GM18502 (cell line): ENCODE results near the gene SCN4A.
"Not testable (repeated sequence)": the region's sequence is repeated elsewhere in the genome, so short reads cannot be mapped to it uniquely, and the experiment has no call there.

Experiments used
- ATAC-seq: cut with Tn5 transposase; IDR thresholded peaks from one replicate; pipeline ENCODE4 v1.9.1; 2021; ENCODE audit warnings: mild to moderate bottlenecking; ENCODE audit not compliant: unreplicated experiment, poor library complexity

SCN4A gene

DNA sequence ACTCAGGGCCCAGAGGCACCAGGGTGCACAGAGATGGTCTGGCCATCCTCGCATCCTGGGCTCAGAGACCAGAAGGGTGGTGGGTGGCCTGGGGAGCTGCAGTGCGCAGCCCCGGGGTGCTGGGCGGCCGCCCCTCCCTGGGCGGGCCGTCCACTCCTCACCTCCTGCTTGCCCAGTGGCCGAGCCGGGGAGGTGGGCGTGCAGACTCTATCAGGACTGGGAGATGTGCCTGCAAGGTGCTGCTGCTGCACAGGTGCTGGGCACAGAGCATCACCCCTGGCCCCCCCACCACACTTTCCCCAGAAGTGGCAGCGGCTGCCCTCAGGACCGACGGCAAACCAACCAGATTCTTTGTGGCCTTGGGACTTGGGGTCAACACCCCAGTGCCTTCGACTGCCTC lies at the start of gene SCN4A:
Gene SCN4A (minus strand): TSS at position 123 of the 400 bp plus-strand sequence. CDS start 77 bp downstream, at position 46.
- ATAC-seq, result no peak

- ATAC-seq, result peak; percentile 76
Observed at GRCh38 chr17:64020056-64020766, 47.5 kb upstream of the SCN4A start, which contains the start of gene ICAM2. Gene ICAM2 (minus strand): TSS chr17:64020633. CDS start chr17:64006691, 13,942 bp downstream.

DNA sequence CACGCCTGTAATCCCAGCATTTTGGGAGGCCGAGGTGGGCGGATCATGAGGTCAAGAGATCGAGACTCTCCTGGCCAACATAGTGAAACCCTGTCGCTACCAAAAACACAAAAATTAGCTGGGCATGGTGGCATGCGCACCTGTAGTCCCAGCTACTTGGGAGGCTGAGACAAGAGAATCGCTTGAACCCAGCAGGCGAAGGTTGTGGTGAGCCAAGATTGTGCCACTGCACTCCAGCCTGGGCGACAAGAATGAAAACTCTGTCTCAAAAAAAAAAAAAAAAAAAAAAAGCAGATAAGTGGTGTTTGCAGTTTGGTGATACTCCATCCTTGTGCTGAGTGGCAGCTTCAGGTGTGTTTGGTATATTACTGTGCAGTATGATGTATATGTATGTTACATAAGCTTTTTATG lies 46.8 kb upstream of the SCN4A start:
- peak; percentile 19 for ATAC-seq

DNA sequence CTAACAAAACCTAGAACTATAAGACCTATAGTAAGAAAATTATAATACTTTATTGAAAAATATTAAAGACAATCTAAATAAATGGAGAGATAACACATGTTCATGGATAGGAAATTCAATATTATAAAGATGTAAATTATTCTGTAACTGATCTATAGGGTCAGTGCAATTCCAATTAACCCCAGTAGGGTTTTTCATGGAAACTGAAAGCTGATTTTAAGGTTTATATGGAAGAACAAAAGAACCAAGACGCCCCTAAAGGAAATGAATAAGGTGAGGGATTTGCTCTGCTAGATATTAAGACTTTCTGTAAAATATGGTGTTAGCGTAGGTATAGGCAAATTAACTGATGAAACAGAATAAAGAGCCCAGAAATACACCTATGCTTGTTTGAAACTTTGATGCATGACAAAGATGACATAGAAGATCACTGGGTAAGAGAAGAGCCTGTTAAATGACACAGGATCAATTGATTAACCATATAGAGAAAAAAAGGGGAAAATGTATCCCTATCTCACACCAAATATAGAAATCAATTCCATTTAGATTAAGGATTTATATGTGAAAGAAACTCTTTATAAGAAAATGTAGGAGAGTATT lies 44.8 kb upstream of the SCN4A start:
- ATAC-seq, result no peak

DNA sequence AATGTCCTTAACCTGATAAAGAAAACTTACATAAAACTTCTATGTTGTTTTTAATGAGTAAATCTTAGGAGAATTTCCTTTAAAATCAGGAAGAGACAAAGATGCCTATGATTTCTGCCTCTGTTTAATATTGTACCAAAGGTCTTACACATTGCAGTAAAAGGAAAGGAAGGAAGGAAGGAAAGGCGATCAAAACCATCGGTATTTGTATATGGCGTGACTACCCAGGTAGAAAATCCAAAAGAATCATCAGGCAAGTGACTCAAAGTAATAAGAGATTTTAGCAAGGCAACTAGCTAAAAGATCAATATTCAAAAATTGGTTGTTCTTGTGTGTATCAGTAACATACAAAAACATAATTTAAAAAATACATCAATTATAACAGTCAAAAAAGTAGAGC lies 44.3 kb upstream of the SCN4A start:
- no peak for ATAC-seq

- no peak for ATAC-seq
Observed at GRCh38 chr17:64016231-64016784, 43.6 kb upstream of the SCN4A start.

DNA sequence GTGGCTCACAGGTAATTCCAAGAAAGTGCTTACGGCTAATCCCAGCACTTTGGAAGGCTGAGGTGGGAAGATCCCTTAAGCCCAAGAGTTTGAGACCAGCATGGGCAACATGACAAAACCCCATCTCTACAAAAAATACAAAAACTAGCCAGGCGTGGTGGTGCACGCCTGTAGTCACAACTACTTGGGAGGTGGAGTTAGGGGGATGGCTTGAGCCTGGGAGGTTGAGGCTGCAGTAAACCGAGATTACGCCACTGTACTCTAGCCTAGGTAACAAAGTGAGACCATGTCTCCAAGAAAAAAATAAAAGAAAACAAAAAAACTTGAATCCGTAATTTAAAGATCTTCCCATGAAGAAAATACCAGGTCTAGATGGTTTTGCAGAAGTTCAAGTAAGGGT lies 42.7 kb upstream of the SCN4A start:
- no peak for ATAC-seq

DNA sequence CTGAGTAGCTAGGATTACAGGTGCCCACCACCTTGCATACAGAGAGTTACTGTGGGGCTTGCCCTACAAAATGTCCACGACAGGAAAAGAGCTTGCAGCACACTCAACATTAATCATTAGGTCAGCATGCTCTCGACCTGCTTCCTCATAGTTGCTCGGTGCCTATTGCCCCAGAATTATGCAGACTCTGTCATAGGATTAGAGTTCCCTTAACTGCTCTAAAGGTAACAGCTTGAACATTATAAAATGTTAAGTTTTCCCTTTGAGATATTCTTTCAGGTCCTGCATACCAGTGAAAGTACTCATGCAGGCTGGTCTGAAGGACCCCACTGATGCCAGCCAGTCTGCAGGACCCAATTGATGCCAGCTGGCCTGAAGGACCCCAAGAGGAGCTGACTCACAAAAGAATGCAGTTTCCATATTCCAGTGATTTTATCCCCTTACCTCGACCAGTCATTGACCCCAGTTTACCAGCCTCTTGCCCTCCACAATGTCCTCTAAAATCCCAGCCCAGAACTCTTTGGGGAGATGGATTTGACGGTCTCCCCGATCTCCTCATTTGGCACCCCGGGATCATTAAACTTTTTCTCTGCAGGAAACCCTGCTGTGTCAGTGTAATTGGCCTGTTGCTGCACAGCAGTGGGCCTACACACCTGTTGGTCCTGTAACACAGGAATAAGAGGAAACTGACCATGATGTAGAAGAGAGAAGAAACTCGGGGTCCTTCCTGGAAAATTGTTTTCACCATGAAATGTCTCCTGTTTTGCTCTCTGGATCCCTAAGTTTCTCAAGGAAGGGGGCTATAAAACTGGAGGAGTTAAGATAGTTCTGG lies 37.1 kb upstream of the SCN4A start:
- no peak for ATAC-seq

DNA sequence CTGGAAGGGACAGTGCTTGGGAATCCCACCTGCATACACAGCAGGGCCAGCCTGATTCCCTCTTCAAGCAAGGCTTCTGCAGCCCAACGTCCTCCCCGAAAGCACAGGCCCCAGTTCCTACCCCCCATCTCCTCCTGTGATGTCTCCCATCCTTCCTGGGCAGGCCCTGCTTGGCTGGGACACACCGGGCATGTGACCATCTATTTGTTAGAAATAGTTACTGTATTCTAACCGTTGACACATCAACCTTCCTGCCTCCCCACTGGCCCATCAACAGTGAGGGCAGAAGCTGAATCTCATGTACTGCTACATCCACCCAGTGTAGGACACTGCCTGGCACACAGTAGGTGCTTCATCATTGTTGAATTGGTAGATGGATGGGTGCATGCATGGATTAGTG lies 36.1 kb upstream of the SCN4A start:
- ATAC-seq, result no peak

DNA sequence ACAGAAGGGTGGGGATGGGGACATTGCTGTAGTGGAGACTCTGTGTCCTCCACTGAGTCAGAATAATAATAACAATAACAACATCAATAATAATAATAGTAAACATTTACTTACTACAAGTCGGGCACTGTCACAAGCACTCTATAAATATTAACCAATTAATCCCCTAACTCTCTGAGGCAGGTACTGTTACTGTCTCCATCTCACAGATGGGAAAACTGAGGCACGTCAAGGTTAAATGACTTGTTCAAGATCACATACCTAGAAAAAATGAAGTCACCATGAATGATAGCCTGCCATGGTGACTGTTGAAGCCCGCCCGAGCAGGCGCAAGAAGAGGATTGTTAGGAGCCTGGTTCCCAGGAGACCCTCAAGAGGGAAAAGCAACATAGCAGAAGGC lies 35.6 kb upstream of the SCN4A start:
- ATAC-seq, result no peak

DNA sequence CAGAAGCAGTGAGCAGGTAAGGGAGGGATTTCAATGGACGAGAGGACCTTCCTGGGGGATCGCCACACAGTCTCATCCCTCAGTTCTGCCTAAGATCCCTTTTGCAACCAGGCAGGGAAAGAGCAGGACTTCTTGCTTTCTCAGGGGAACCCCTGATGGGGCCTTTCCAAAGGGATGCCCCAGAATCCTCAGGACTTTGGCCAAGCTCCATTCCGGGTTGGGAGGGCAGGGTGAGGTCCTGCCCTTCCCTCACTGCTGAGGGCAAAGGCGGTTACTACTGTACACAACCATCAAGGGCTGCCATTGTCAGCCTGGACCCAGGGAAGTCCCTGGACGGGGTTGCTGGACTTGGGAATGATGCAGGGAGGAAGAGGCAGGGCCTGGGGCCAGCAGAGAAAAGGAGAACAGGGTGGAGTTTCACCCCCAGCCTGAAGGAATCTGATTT lies 35.1 kb upstream of the SCN4A start:
- no peak for ATAC-seq

GRCh38 chr17:64007089-64007837 lies 34.5 kb upstream of the SCN4A start:
- not testable (repeated sequence) for ATAC-seq

DNA sequence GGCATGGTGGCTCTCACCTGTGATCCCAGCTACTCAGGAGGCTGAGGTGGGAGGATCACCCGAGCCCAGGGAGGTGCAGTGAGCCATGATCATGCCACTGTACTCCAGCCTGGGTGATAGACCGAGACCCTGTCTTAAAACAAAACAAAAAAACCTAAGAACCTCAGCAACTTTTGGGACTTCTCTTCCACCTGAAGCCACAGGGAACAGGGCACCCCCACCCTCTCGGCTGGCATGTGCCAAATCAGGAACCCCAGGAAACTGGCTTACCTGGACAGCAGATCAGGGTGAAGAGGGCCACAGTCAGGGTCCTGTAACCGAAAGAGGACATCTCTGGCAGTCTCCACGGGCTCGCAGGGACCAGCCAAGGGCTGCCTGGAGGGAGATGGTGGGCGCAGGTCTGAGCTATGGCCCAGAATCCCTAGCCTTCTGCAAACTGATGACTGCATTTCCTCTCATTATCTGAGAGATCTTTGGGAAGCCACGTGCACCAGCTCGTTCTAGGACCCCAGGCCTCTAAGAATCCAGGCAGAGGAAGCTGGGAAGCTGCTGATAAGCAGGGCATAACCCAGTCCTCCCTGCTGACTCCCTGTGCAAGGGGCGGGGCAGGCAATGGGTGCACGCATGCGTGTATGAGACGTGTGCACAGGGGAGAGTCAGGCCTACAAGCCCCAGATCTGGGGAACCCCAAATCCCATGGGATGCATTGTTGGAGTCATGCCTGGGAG lies 33.8 kb upstream of the SCN4A start:
- no peak for ATAC-seq

DNA sequence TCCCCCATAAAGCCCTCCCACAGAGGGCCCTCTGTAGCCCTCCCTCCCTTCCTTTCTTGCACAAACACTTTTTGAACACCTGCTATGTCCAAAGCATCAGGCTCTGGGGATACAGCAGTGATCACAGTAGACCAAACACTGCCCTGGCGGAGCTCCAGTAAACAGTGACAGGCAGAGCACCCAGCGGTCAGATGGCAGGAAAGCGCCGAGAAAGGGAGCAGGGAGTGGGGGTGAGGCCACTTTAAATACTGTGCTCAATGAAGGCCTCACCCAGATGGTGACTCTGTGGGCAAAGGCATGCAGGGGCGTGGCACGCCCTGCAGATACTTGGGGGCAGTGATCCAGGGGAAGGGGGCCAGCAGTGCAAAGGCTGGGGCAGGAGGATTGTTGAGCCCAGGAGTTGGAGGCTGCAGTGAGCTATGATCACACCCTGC lies 33.0 kb upstream of the SCN4A start:
- ATAC-seq, result no peak

- ATAC-seq, result no peak
Observed at GRCh38 chr17:64004903-64005733, 32.4 kb upstream of the SCN4A start.

DNA sequence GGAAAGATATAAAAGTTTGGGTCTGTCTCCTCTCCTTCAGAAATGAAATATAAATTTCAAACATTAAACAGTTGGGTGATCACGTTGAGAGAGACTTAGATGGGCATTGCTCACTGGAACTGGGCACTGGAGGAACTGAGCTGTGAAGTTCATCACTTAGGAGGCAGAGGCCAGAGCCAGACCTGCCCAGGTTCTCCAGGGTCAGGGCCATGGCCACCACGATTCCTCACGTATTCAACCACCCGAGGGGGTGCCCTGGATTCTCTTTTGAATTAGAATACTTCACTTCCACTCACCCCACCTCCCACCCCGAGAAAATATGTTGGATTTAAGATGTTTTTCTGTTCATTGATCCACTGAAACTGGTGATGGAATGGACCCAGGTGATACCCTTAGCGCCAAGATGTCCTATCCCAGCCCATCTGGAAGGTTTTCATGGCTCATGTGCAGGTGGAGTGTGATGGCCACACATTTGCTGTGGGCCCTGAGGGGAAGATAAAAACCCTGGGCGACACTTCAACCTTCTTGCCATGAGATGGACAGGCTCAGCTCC lies 31.6 kb upstream of the SCN4A start:
- ATAC-seq, result no peak

DNA sequence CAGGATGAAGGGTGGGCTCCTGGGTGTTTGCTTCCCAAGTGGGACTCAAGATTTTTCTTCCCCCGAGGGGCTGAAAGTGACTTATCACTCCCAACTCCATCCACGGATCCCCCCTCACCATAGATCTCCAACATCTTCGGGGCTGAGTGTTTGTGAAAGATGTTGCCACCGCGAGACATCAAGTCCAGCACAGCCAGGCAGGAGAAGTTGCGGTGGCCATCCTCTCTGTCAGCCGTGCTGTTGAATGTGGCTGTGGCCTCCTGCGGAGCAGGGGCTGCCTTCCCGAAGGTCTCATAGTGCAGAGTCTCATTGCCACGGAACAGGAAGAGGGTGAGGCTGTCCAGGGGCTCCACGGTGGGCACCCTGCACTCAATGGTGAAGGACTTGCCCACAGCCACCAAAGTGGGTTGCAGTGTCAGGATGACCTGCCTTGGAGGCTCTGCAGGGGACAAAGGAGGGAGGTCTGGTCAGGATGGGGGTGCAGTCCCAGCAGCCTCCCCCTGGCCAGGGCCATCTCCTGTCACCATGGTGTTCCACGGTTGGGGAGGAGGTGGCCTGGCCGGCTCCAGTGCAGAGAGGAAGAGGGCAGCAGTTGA lies 30.9 kb upstream of the SCN4A start:
- no peak for ATAC-seq
